GM10266 (cell line): ENCODE measurements around the gene ATP13A5.

Experiments used
- DNase-seq: peaks from one replicate; pipeline ENCODE4 v3.0.0; 2012; ENCODE audit errors: extremely low spot score
- TF ChIP-seq, protein P1 (sequence below): IDR thresholded peaks from 2 replicates; pipeline ENCODE4 v1.5.1; 2012; ENCODE audit warnings: mild to moderate bottlenecking, low read depth; ENCODE audit not compliant: control insufficient read depth, insufficient read depth; ENCODE audit errors: missing control alignments

Gene ATP13A5

DNA sequence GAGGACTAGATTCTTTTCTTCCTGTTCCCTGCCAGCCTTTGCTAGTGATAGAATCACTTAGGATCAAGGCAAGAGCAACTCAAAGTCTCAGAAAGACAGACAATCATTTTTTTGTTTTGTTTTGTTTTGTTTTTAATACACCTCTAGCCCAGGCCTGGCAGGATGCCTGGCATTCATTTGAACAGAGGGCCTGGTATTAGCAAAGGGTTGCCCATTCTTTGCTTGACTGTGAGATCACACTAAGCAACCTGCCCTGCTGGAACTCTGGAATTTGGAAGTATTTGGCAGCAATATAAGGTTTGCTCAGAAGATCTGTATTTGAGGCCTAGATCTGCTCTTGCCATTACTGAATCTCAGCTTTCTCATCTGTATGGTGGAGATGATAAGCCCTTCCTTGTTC lies 21.8 kb upstream of the ATP13A5 start:
- no peak for DNase-seq
- TF ChIP-seq, protein P1, sequence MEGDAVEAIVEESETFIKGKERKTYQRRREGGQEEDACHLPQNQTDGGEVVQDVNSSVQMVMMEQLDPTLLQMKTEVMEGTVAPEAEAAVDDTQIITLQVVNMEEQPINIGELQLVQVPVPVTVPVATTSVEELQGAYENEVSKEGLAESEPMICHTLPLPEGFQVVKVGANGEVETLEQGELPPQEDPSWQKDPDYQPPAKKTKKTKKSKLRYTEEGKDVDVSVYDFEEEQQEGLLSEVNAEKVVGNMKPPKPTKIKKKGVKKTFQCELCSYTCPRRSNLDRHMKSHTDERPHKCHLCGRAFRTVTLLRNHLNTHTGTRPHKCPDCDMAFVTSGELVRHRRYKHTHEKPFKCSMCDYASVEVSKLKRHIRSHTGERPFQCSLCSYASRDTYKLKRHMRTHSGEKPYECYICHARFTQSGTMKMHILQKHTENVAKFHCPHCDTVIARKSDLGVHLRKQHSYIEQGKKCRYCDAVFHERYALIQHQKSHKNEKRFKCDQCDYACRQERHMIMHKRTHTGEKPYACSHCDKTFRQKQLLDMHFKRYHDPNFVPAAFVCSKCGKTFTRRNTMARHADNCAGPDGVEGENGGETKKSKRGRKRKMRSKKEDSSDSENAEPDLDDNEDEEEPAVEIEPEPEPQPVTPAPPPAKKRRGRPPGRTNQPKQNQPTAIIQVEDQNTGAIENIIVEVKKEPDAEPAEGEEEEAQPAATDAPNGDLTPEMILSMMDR, result no peak

GRCh38 chr3:193396451-193397244 lies 18.1 kb upstream of the ATP13A5 start:
- TF ChIP-seq, protein P1, result no peak
- DNase-seq, result no peak

- DNase-seq, result no peak
- TF ChIP-seq, protein P1, result no peak
Observed at GRCh38 chr3:193391902-193392301, 13.3 kb upstream of the ATP13A5 start.

DNA sequence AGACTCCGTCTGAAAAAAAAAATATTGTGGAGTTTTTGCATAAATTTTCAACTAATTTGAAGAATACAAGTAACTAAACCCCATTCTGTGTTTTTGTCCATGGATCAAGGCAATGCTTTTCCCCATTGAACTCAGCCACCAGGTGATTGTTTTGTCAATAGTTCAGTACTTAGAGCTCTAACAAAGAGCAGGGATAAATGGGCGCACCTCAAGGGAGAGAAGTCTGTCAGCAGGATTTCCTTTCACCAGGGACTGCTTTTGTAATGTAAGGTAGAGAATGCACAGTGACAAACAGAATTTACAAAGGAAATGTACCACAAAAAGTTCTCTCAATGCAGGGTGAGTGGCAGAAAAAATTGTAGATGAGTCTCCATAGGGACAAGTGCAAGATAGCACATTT lies 10.8 kb upstream of the ATP13A5 start:
- DNase-seq, result no peak
- TF ChIP-seq, protein P1, result no peak

- TF ChIP-seq, protein P1, result no peak
- DNase-seq, result no peak
Observed at GRCh38 chr3:193388361-193388760, 9.8 kb upstream of the ATP13A5 start.

GRCh38 chr3:193387596-193387995 lies 9.0 kb upstream of the ATP13A5 start:
- TF ChIP-seq, protein P1, result no peak
- no peak for DNase-seq

DNA sequence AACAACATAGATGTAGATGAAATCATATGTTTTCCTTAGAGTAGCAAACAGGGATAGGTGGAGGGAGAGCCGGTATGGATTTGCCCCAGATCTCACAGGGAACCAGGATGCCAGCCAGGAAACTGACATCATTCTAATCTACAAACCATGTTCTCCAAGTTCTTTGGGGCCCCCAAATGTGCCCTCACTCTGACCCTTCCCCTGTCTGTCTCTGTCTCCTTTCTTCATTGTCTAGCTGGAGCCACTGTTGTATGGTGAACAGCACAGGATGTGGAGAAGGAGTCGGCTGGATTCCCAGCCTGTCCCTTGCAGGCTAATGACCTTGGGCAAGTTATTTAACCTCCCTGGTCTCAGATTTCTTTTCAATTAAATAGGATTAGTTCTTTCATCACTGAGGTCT lies 962 bp downstream of the ATP13A5 start:
- TF ChIP-seq, protein P1, result no peak
- no peak for DNase-seq
